Activated CD4-positive, CD25-positive, alpha-beta regulatory T cell treated with anti-CD3 and anti-CD28 coated beads, Interleukin-2, amount 50 U/mL, for 72 hours (primary cell): Measurements from ENCODE around the gene LPCAT3.
A peak's percentile ranks its signal among the peaks of the same experiment; 100 is the strongest.

Experiments used
- DNase-seq: peaks from one replicate; pipeline ENCODE4 v3.0.0; 2021

LPCAT3 gene

DNA sequence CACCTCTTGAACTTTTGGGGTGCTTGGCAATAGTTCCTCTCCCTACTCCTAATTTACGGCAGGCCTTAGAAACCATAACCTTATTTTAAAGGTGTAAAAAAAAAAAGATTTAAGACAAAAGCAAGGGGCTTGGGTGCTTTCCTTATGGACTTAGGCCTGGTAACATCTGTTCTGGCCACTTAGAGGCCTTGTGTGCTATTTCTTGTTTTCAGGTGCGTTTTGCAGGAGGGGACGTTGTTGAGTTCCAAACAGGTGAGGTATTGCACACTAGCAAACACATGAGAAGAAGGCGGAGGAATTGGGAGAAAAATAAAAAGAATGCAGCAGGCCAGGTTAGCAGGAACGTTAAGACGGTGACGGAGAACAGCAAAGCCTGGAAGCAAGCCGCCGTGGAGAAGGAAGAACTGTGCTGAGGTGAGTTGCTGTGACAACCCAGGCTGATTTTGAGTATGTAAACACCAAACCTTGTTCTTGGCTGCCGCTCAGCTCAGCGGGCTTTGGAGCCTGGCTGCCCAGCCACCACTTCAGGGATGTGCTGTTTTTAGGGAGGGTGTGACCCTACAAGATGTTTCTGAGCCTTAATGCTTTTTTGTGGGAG, 30.2 kb downstream of the LPCAT3 start:
- DNase-seq, result no peak

DNA sequence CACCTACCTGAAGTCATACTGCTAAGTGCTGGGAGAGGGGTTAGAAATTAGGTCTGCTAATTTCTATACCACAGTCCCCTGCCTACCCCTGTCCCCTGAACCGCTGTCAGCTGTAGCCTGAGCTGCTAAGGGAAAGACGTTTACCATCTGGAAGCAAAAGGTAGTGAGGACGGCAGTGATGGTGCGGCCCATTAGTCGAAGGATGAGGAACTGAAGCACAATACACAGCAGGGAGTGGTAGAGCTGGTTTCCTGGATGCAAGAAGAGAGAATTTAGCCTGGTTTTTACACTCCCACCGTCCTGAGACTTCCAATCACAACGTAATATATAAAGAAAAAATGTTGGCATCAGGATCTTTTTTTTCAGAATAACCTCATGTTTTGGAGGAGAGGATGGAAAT, 35.7 kb downstream of the LPCAT3 start:
- DNase-seq, result no peak

DNA sequence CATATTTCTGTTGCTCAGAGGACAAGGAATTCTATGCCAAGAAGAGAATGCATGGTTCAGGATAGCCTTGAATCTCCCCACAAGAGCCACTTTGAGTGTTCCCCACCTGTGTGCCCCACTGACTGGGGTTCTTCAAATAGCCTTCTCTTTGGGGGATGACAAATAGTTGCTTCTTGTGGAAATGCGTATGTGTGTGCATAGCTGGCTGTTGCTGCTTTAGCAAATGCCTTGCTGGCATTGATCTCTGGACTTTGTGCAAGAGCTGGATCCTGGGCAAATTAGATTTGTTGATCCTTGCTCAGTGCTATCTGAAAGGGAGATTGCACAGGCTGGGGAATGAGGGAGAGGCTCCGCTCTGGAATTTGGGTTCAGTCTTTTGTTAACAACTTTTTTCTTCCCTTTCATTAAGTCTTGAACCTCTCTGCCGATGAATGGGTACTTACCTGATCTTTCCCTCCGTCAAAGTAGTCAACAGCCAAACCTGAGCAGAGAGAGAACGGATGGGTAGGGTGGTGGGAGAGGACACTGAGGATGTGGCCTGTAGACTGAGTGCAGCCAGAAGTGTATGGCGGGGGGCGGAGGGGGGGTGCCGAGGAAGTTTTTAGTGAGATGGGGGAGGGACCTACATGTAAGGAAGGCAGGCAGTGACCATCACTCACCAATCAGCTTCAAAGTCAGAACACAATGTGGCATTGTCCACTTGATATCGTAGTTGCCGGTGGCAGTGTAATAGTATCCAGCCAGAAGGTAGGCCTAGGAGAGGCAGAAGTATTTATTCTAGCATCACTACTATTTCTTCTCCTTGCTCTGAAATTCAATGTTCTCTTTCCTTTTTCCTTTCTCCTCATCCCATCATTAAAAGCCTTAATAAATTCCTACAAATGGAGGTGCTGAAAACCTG, 36.9 kb downstream of the LPCAT3 start:
- DNase-seq, result no peak

DNA sequence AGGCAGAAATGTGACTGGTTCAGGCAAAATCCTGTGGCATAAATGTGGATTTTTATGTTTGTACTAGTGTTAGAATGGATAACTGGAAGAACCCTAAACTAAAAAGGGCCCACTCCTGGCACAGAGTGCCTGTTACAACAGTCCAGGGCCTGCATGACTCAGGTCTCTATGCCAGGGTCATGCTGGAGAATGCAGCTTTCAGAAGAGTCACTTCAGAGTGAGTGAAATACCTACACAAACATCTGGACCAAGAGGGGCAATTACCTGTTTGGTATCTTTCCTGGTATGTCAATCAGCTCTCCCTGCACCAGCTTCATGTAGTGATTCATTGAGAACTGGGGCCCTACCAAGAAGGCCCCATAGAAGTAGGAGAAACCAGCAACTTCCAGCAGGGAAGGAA, 37.5 kb downstream of the LPCAT3 start:
- no peak for DNase-seq

DNA sequence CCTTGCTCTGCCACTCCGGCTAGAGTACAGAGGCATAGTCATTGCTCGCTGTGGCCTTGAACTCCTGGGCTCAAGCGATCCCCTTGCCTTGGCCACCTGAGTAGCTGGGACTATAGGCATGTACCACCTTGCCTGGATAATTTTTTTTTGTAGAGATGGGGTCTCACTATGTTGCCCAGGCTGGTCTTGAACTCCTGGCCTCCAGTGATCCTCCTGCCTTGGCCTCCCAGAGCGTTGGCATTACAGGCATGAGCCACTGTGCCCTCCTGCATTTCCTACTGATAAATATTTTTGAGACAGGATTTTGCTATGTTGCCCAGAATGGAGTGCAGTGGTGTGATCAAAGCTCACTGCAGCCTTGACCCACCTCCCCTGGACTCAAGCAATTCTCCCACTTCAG, 38.2 kb downstream of the LPCAT3 start:
- DNase-seq, result no peak

DNA sequence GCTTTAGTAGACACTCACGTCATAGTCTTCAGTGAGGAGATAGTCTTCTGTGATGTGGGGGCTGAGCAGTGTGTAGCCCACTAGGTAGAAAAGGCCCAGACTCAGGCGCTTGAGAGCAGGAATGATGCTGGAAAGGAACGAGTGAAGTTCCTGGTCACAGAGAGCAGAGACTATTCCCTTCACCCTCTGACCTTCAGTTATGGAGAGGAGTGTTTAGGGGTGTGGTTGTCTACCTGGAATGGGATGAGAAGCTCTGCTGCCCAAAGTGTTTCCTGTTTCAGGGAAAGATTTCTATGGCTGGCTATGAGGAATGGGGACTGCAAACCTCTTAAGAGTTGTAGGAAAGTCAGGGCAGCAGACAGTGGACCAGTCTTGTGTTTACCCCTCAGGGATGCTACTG, 38.8 kb downstream of the LPCAT3 start:
- DNase-seq, result no peak

DNA sequence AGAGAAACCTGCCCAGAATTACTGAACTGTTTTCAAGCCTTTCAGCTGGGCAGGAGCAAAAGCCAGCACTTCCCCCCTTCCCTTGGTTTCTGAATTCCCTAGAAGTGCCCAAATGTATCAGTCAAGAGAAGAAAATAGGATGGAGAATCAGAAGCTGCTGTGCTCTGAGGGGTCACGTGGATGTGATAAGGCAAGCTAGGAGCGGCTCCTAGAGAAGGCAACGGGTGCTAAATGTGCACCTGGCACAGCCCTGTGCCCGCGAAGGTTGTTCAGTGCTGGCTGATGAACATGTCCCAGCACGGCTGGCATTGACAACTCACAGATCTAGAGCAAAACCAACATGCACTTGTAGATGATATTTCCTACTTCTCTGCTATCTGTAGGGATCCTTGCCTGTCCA, 39.3 kb downstream of the LPCAT3 start:
- no peak for DNase-seq

DNA sequence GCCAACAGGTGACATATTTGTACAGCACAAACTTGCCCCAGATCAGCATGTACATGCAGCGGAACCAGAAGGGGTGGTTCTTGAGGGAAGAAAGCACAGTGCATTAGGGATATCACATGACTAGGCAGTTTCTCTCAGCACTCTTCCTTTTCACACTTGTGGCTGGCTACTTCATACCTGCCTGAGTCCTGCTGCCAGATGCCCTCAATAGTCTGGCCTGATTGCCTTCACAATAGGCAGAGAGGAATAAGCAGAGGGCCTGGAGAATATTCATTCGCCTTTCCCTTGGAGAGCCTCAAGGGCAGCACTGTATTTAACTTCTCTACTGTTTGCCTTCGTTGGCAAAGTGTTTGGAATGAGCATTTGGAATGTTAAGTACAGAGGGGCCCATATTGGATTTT, 39.7 kb downstream of the LPCAT3 start:
- DNase-seq, result no peak

DNA sequence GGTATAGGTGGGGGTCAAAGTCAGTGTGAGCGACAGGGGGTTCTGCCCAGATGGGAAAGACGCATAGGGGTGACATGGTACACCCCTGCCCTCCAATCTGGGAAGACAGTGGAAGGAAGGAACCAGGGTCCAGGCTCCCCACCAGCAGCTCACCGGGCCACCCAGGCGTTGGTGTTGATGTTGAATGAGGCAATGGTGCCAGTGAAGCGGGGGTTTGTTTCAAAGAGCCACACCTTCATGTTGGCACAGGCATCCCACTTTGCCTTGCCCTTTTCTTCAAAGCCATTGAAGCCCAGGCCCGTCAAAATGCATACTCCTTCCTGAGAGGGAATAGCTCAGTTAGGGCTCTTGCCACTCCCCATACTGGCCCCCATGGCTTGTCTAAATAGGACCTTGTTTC, 40.1 kb downstream of the LPCAT3 start:
- no peak for DNase-seq

DNA sequence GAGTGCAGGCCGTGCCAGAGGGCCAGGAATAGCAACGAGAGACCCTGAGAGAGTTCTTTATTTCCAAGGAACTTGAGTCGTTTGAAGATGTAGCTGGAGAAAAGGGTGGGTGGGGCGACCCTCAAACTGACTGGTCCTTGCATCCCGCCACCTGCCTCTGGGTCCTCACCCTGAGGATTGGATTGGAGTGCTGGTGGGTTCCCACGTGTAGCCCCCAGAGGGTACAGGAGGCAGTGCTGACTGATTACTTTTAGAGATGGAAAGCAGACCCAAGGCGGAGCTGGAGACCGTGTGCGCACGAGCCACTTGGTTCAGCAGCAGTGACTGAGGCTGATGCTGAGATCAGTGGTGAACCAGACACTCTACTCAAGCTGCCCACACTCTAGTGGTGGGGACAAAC, 40.6 kb downstream of the LPCAT3 start:
- DNase-seq, result no peak

DNA sequence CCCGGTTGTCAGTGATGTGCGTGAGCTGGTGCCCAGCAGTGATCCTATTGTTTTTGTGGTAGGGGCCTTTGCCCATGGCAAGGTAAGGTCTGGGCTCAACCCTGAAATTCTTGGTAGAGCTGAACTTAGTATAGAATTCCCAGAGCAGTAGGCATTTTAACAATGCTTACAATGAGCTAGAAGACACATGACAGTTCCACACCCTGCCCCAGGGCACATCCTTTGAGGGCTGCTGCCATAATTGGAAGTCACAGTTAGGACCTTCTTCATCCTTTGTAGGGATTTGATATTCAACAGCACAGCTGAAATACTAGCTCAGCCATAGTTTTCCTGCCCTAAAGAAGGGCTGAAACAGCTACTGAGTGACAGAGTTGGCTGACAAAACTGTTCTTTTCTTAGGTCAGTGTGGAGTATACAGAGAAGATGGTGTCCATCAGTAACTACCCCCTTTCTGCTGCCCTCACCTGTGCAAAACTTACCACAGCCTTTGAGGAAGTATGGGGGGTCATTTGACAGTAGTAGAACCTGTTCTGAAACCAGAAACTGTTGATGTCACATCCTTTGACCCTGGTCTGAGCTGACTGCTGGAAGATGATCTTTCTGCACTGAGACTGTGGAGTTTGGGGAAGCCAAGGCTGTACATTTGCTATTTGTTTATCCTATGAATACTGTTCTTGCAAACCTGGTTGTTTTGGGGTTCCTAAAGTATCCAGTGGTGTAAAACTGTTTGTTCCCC, 42.8 kb downstream of the LPCAT3 start:
- no peak for DNase-seq

DNA sequence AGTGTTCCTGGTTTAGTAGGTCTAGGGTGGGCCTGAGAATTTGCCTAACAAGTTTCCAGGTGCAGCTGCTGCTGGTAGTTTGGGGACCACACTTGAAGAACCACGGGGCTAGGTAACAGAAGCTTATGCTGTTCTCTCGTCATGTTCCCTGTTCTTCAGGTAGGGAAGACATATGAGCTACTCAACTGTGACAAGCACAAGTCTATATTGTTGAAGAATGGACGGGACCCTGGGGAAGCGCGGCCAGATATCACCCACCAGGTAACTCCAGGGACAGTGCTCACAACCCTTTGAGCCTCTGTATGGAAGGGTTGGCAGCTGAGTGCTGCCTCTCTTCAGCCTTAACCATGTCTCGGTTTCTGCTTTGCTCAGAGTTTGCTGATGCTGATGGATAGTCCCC, 44.1 kb downstream of the LPCAT3 start:
- no peak for DNase-seq

DNA sequence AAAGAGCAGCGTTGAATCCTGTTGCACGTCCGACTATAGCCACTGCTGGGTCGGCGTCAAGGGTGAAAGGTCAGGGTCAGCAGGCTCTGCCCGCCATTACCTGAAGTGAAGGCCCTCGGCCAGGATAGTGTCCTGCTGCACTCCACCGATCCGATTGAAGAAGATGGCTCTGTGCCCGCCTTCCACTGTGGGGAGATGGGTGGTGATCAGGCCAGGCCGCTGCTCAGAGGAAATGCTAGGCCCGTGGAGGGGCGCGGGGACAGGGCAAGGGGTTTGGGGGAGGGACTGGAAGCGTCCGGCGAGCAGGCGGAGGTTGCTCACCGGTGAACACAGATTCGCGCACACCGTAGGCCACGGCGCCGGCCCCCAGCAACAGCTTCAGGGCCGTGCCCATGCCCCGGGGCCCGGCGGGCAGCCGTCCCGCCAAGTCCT, 48.2 kb downstream of the LPCAT3 start:
- DNase-seq, result no peak

DNA sequence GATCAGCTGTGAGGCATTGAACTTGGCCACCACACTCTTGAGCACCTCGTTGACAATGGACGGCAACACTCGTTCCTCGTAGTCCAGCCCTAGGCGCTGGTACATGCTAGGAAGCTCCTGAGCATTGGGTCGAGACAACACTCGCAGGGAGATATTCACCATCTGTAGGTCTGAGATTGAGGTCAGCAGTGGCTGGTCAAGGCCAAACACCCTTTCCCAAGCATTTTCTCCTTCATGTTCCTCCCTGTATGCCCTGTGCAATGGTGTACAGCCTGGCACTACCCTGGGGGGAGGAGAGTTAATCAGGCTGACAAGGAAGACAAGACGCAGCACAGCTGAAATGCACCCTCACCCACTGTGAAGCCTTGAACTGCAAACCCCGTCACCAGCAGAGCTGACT, 49.9 kb downstream of the LPCAT3 start:
- no peak for DNase-seq

DNA sequence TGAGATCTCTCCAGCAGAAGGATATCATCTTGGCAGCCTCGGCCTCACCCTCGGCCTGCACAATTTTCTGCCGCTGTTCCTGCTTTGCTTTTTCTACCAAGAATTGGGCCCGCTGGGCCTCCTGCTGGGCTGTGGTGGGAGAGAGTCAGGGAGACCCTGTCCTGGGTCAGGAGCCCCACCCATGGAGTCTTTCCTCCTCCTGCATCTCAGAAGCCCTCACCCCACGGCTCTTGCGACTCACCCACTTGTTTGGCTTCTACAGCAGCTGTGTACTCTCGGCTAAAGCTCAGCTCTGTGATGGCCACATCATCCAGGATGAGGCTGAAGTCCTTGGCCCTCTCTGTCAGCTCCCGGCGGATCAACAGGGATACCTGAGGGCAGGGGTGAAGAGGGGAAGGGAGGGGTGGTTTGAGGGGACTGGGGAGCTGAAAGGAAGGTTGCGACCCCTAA, 50.6 kb downstream of the LPCAT3 start:
- DNase-seq, result no peak

DNA sequence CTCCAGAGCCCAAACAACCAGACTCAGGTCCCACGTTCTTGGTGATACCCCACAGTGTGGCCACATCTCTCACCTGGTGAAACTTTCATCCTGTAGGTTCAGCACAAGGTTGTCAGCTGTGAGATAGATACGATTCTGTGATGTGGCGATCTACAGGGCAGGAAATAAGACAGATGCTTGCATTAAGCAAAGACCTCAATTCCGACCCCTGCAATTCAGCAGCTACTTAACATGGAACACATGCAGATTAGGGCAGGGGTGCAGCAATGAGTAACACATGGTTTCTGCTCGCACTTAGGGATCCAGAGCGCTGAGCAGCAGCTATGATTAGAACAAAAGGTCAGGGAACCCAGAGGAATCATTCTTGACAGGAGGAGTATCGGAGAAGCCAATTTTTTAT, 51.9 kb downstream of the LPCAT3 start:
- no peak for DNase-seq

DNA sequence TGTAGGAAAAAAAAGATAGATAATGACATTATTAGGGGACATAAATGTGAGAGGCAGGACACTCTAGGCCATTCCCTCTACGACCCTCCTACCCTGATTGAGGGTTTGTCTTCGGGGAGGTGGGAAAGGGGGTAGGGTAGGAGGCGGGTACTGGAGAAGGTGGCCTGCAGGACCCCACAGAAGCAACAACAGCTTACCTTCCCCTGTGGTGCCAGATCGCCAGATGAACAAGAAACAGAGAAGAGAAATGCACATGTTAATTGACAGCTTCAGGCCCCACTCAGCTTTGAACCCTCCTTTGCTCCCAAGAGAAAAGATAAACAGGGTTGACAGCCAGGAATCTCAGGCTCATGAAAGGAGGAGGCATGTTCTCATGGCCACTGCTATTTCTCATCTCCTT, 52.6 kb downstream of the LPCAT3 start:
- no peak for DNase-seq

DNA sequence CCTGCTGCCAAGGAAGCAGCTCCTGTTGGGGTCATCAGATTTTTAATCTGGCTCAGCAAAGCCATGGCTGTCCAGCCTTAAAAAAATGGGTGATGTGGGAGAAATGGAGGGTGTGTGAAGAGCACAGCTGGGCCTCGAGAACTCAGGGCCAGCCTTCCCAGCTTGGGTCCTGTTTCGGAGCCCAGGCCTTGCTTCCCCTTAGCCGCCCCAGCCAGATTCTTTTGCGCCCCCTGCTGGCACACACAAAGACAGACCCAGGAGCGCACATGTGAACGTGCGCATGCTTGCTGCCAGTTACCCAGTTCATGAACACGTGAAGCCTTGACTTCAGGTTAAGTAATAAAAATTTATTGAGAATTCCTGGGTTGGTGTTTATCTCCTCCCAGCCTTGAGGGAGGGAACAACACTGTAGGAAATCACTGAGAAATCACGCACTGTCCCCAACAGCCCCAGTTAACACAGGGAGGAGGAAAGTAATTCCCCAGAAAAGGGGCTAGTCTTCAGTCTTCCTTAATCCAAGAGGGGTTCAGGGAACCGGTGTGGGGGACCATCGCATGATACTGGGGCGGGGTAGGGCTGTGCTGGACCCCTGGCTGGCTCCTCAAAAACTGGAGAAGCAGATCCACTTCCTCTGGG, 53.1 kb downstream of the LPCAT3 start:
- DNase-seq, result peak; percentile 84

DNA sequence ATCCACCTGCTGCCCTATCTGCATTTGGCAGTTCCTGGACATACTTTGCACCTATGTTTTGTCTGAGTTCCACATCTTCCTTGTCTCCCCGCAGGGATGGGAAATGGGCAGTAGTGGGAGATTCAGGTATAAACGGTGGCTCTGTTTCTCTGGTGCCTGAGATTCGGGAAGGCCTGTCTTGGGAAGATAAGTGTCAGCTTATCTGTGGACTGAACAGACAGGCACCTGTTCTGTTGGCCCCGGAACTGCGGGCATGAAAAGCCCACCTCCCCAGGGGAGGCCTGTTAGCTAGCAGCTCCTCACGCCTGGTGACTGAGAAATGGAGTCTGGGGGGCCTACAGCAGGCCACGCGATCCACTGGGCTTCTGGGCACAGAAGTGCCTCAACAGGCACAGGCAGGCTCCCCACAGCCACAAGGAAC, 53.7 kb downstream of the LPCAT3 start:
- DNase-seq, result no peak

DNA sequence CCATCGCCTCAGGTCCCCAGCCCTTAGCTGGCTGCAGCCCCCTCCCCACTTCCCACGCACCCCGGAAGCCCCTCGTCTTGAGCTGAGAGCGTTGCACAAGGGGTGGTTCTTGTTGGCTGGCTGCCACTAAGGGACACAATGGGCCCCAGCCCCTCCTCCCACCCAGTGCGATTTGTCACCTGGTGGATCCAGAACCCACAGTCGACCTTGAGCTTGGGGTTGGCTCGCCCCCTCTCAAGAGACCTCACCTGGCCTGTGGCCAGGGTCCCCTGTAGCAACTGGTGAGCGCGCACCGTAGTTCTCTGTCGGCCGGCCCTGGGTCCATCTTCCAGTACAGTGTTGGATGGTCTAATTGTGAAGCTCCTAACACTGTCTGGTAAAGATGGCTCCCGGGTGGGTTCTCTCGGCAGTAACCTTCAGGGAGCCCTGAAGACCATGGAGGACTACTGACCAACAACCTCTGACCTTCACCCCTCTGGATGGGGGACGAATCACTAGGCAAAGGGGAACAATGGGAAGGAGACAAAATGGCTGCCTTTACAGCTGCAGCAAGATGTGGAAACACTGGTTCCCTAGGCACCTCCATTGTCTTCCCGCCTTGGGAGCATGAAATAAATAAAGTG, 54.4 kb downstream of the LPCAT3 start:
- DNase-seq, result no peak

DNA sequence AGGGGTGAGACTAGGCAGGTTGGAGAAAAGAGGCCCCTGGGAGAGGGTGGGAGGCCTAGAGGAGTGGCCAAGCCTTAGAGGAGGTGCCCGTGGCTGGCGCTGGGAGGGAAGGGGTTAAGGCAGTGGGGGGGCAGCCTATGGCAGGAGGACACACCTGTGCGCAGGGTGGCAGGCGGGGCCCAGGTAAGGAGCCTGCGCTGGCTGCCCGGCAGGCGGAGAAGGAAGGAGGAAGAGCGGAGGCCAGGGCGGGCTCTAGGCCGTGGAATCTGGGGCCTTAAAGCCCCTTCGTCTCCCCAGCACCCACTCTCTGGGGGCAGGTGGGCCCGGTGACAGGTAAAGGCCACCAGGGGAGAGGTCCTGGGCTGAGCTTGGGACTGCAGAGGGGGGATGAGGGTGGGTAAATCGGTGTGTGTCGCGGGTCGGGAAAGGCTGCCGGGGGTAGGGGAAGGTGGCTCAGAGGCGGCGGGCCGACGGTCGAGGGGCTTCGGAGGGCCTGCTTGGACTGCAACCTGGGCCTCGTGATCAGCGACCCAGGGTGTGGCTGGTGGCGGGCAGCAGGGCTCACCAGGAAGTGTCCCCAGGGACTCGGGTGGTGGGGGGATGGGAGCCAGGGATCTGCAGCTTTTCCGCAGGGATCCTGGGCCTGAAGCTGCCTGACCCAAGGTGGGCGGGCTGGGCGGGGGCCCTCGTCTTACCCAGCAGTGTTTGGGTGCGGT, 55.1 kb downstream of the LPCAT3 start:
- DNase-seq, result no peak
